Bronchial epithelial cell (primary cell): ENCODE measurements around the gene ANKRD11. TPM values are rescaled to one million over a fixed set of nuclear protein-coding genes. Genes with fewer than 3 reads are reported as not detected.

Experiments
- DNase-seq: peaks from one replicate; pipeline ENCODE4 v3.0.0-alpha.2; 2010; ENCODE audit warnings: low read depth
- FAIRE-seq: peaks from 2 replicates; lab custom pipeline; 2011; peaks lifted over from hg19 to GRCh38; lab: Jason Lieb, UNC
- H3K27me3 ChIP-seq: 2 replicates; pipeline ENCODE4 v1.5.1; 2011; ENCODE audit warnings: low read length; ENCODE audit not compliant: control insufficient read depth, insufficient read depth
- H3K36me3 ChIP-seq: 2 replicates; pipeline ENCODE4 v1.5.1; 2011; ENCODE audit warnings: low read length; ENCODE audit not compliant: control insufficient read depth, insufficient read depth
- H3K4me3 ChIP-seq: 2 replicates; pipeline ENCODE4 v1.5.1; 2011; ENCODE audit warnings: mild to moderate bottlenecking, low read depth, low read length, control low read depth
- total RNA-seq: library from RNA; depleted of rRNA; stranded (reverse); fragments of >200 nt; gene quantifications from 2 replicates; pipeline ENCODE4 v1.2.1, GENCODE V29; 2014
- TF ChIP-seq, protein P1 (sequence below): IDR thresholded peaks from 2 replicates; pipeline ENCODE4 v1.5.1; 2011; ENCODE audit warnings: mild to moderate bottlenecking, moderate library complexity, low read length, control low read depth, inconsistent platforms; ENCODE audit not compliant: insufficient read depth, severe bottlenecking

ANKRD11 gene
- total RNA-seq, 1 donor from 2014 or later, result 64.5 TPM

- H3K4me3 ChIP-seq, result no peak overlapping the region
- FAIRE-seq (no peak), DNase-seq (no peak)
- H3K27me3 ChIP-seq, result no peaks in the 10 kb centered on the region
- TF ChIP-seq, protein P1, sequence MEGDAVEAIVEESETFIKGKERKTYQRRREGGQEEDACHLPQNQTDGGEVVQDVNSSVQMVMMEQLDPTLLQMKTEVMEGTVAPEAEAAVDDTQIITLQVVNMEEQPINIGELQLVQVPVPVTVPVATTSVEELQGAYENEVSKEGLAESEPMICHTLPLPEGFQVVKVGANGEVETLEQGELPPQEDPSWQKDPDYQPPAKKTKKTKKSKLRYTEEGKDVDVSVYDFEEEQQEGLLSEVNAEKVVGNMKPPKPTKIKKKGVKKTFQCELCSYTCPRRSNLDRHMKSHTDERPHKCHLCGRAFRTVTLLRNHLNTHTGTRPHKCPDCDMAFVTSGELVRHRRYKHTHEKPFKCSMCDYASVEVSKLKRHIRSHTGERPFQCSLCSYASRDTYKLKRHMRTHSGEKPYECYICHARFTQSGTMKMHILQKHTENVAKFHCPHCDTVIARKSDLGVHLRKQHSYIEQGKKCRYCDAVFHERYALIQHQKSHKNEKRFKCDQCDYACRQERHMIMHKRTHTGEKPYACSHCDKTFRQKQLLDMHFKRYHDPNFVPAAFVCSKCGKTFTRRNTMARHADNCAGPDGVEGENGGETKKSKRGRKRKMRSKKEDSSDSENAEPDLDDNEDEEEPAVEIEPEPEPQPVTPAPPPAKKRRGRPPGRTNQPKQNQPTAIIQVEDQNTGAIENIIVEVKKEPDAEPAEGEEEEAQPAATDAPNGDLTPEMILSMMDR, result no peak
- H3K36me3 ChIP-seq, result peaks cover 30% of the 10 kb centered on the region
These were observed 265.7 kb downstream of the ANKRD11 start for GRCh38 chr16:89224665-89225064.

GRCh38 chr16:89222931-89223330, 267.4 kb downstream of the ANKRD11 start:
- Histone ChIP-seq H3K36me3 (peaks cover 30% of the 10 kb centered on the region), H3K27me3 (no peaks in the 10 kb centered on the region), H3K4me3 (no peak overlapping the region)
- DNase-seq (no peak), FAIRE-seq (no peak)
- TF ChIP-seq, protein P1, result no peak

DNA sequence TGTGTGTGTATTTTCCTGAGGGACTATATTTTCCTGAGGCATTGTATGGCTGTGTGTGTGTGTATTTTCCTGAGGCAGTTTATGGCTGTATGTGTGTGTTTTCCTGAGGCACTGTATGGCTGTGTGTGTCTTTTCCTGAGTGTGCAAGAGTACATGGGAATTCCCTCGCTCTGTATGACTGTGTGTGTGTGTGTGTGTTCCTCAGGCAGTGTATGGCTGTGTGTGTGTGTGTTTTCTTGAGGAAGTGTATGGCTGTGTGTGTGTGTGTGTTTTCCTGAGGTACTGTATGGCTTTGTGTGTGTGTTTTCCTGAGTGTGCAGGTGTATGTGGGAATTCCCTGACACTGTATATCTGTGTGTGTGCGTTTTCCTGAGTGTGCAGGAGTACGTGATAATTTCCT, 268.8 kb downstream of the ANKRD11 start:
- TF ChIP-seq, protein P1, result no peak
- Histone ChIP-seq H3K36me3 (peaks cover 19% of the 10 kb centered on the region), H3K27me3 (no peaks in the 10 kb centered on the region), H3K4me3 (no peak overlapping the region)
- FAIRE-seq (no peak), DNase-seq (no peak)

DNA sequence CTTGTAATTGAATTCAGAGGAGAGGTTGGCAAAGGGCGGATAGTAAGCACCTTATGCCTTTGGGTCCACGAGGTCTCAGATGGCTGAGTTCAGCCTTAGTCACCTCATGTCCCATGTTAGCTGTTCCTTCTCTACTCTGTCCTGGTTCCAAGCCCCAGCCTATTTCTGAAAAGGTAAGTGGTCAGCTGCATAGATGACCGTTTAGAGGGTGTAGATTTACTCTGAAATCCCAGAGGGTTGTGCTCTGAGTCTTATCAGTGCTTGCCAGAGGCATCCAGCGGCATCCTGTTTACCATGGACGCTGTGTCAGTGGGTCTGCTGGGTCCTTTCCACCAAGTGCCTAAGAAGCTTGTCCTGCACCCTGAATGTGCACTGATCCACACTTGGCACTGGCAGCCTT, 271.0 kb downstream of the ANKRD11 start:
- no peak overlapping the region for H3K4me3 ChIP-seq
- FAIRE-seq (no peak), DNase-seq (no peak)
- H3K36me3 ChIP-seq, result peaks cover 11% of the 10 kb centered on the region
- TF ChIP-seq, protein P1, result no peak
- no peaks in the 10 kb centered on the region for H3K27me3 ChIP-seq

Other genes with a start within 250 kb of the ANKRD11 start
- gene SPG7, start 17.8 kb upstream of the ANKRD11 start, total RNA-seq, result 63.1 and 73.2 TPM in 2 replicates
- gene RPL13, start 70.1 kb upstream of the ANKRD11 start, total RNA-seq, result 4,140 and 4,913 TPM in 2 replicates
- gene CPNE7, start 85.2 kb upstream of the ANKRD11 start, total RNA-seq, result 0.38 and 1.1 TPM in 2 replicates
- 0.26 TPM in 1 of 2 replicates, not detected in the other for gene DPEP1, start 123.1 kb upstream of the ANKRD11 start, total RNA-seq
- 101 and 162 TPM in 2 replicates for gene CHMP1A, start 167.1 kb upstream of the ANKRD11 start, total RNA-seq
- gene SPATA33, start 167.3 kb upstream of the ANKRD11 start, total RNA-seq, result 1.3 and 2.3 TPM in 2 replicates
- gene CDK10, start 196.1 kb upstream of the ANKRD11 start, total RNA-seq, result 30.5 and 280 TPM in 2 replicates
- 12.1 and 14.2 TPM in 2 replicates for gene SPATA2L, start 211.1 kb upstream of the ANKRD11 start, total RNA-seq
- gene VPS9D1, start 230.3 kb upstream of the ANKRD11 start, total RNA-seq, result 3.4 and 4.6 TPM in 2 replicates
- gene ZNF276, start 231.0 kb upstream of the ANKRD11 start, total RNA-seq, result 12.9 and 15.5 TPM in 2 replicates